ENCODE results near the gene LSM12.
"Not testable (repeated sequence)": the region's sequence is repeated elsewhere in the genome, so short reads cannot be mapped to it uniquely, and the experiment has no call there.

Gene LSM12

GRCh38 chr17:44034688-44035087 lies 31.8 kb downstream of the LSM12 start:
- H3K36me3 ChIP-seq (ENCODE audit: insufficient read depth, low read length), result peaks cover 59% of the 10 kb centered on the region
- H3K9me3 ChIP-seq (ENCODE audit: low read length); H2AFZ ChIP-seq (ENCODE audit: low read depth, low read length): not testable (repeated sequence)

GRCh38 chr17:44033861-44034408 lies 32.5 kb downstream of the LSM12 start:
- H3K4me3 ChIP-seq (ENCODE audit: low read length), result no peak overlapping the region
- H2AFZ ChIP-seq (ENCODE audit: low read depth, low read length), result no peak overlapping the region
- H3K36me3 ChIP-seq (ENCODE audit: insufficient read depth, low read length), result peaks cover 61% of the 10 kb centered on the region
- H3K9me3 ChIP-seq (ENCODE audit: low read length), result no peaks in the 10 kb centered on the region
- H3K4me1 ChIP-seq (ENCODE audit: insufficient read depth, low read length), result no peaks in the 10 kb centered on the region
- H3K27me3 ChIP-seq (ENCODE audit: insufficient read depth, low read length), result no peaks in the 10 kb centered on the region

More at GRCh38 chr17:44034688-44035087, 31.8 kb downstream of the LSM12 start:
- not testable (repeated sequence) for H3K4me3 ChIP-seq (ENCODE audit: low read length); H3K27me3 ChIP-seq (ENCODE audit: insufficient read depth, low read length); H3K4me1 ChIP-seq (ENCODE audit: insufficient read depth, low read length)

- H3K27me3 ChIP-seq (ENCODE audit: insufficient read depth, low read length), result no peaks in the 10 kb centered on the region
- peaks cover 39% of the 10 kb centered on the region for H3K36me3 ChIP-seq (ENCODE audit: insufficient read depth, low read length)
- H3K9me3 ChIP-seq (ENCODE audit: low read length), result no peaks in the 10 kb centered on the region
- H3K4me1 ChIP-seq (ENCODE audit: insufficient read depth, low read length), result no peaks in the 10 kb centered on the region
- no peak overlapping the region for H3K4me3 ChIP-seq (ENCODE audit: low read length)
- H2AFZ ChIP-seq (ENCODE audit: low read depth, low read length), result no peak overlapping the region
Observed at GRCh38 chr17:44030482-44030881, 36.0 kb downstream of the LSM12 start.

GRCh38 chr17:44029736-44030135 lies 36.7 kb downstream of the LSM12 start:
- H3K4me1 ChIP-seq (ENCODE audit: insufficient read depth, low read length), result no peaks in the 10 kb centered on the region
- H2AFZ ChIP-seq (ENCODE audit: low read depth, low read length), result no peak overlapping the region
- no peaks in the 10 kb centered on the region for H3K27me3 ChIP-seq (ENCODE audit: insufficient read depth, low read length)
- no peak overlapping the region for H3K4me3 ChIP-seq (ENCODE audit: low read length)
- H3K36me3 ChIP-seq (ENCODE audit: insufficient read depth, low read length), result peaks cover 42% of the 10 kb centered on the region
- no peaks in the 10 kb centered on the region for H3K9me3 ChIP-seq (ENCODE audit: low read length)

GRCh38 chr17:44024853-44025252 lies 41.6 kb downstream of the LSM12 start:
- no peak overlapping the region for H3K4me3 ChIP-seq (ENCODE audit: low read length)
- no peaks in the 10 kb centered on the region for H3K4me1 ChIP-seq (ENCODE audit: insufficient read depth, low read length)
- no peaks in the 10 kb centered on the region for H3K9me3 ChIP-seq (ENCODE audit: low read length)
- H3K27me3 ChIP-seq (ENCODE audit: insufficient read depth, low read length), result no peaks in the 10 kb centered on the region
- peaks cover 28% of the 10 kb centered on the region for H3K36me3 ChIP-seq (ENCODE audit: insufficient read depth, low read length)
- no peak overlapping the region for H2AFZ ChIP-seq (ENCODE audit: low read depth, low read length)

- H3K27me3 ChIP-seq (ENCODE audit: insufficient read depth, low read length), result no peaks in the 10 kb centered on the region
- H3K36me3 ChIP-seq (ENCODE audit: insufficient read depth, low read length), result peaks cover 25% of the 10 kb centered on the region
- H3K9me3 ChIP-seq (ENCODE audit: low read length), result no peaks in the 10 kb centered on the region
- H3K4me1 ChIP-seq (ENCODE audit: insufficient read depth, low read length), result no peaks in the 10 kb centered on the region
- H3K4me3 ChIP-seq (ENCODE audit: low read length), result no peak overlapping the region
- H2AFZ ChIP-seq (ENCODE audit: low read depth, low read length), result no peak overlapping the region
Observed at GRCh38 chr17:44024271-44024663, 42.2 kb downstream of the LSM12 start.

GRCh38 chr17:44023545-44024270 lies 42.8 kb downstream of the LSM12 start:
- Histone ChIP-seq H3K9me3 (ENCODE audit: low read length) (no peaks in the 10 kb centered on the region), H3K4me3 (ENCODE audit: low read length) (no peak overlapping the region), H3K4me1 (ENCODE audit: insufficient read depth, low read length) (no peaks in the 10 kb centered on the region), H3K36me3 (ENCODE audit: insufficient read depth, low read length) (peaks cover 22% of the 10 kb centered on the region), H3K27me3 (ENCODE audit: insufficient read depth, low read length) (no peaks in the 10 kb centered on the region), H2AFZ (ENCODE audit: low read depth, low read length) (no peak overlapping the region)

GRCh38 chr17:44022246-44022645 lies 44.2 kb downstream of the LSM12 start:
- no peaks in the 10 kb centered on the region for H3K4me1 ChIP-seq (ENCODE audit: insufficient read depth, low read length)
- no peaks in the 10 kb centered on the region for H3K9me3 ChIP-seq (ENCODE audit: low read length)
- H2AFZ ChIP-seq (ENCODE audit: low read depth, low read length), result no peak overlapping the region
- H3K4me3 ChIP-seq (ENCODE audit: low read length), result no peak overlapping the region
- H3K36me3 ChIP-seq (ENCODE audit: insufficient read depth, low read length), result peaks cover 19% of the 10 kb centered on the region
- no peaks in the 10 kb centered on the region for H3K27me3 ChIP-seq (ENCODE audit: insufficient read depth, low read length)

GRCh38 chr17:44021227-44021626 lies 45.2 kb downstream of the LSM12 start:
- not testable (repeated sequence) for H3K4me1 ChIP-seq (ENCODE audit: insufficient read depth, low read length); H3K27me3 ChIP-seq (ENCODE audit: insufficient read depth, low read length); H2AFZ ChIP-seq (ENCODE audit: low read depth, low read length); H3K9me3 ChIP-seq (ENCODE audit: low read length); H3K4me3 ChIP-seq (ENCODE audit: low read length)
- H3K36me3 ChIP-seq (ENCODE audit: insufficient read depth, low read length), result peaks cover 19% of the 10 kb centered on the region

- Histone ChIP-seq H3K4me1 (ENCODE audit: insufficient read depth, low read length) (peaks cover 6% of the 10 kb centered on the region), H3K36me3 (ENCODE audit: insufficient read depth, low read length) (peaks cover 9% of the 10 kb centered on the region), H3K4me3 (ENCODE audit: low read length) (peak within 1 kb of the TSS; percentile 81), H3K27me3 (ENCODE audit: insufficient read depth, low read length) (no peaks in the 10 kb centered on the region), H2AFZ (ENCODE audit: low read depth, low read length) (peak within 1 kb of the TSS; percentile 35), H3K9me3 (ENCODE audit: low read length) (no peaks in the 10 kb centered on the region)
Observed at GRCh38 chr17:44014437-44015172, 51.9 kb downstream of the LSM12 start, which contains the start of gene TMEM101. TMEM101 (minus strand) TSS chr17:44014963; CDS start chr17:44014952, 11 bp downstream.

GRCh38 chr17:44014133-44014436 lies 52.4 kb downstream of the LSM12 start:
- H3K36me3 ChIP-seq (ENCODE audit: insufficient read depth, low read length), result peaks cover 9% of the 10 kb centered on the region
- peaks cover 6% of the 10 kb centered on the region for H3K4me1 ChIP-seq (ENCODE audit: insufficient read depth, low read length)
- H3K4me3 ChIP-seq (ENCODE audit: low read length), result peak overlapping the region; percentile 81
- H3K9me3 ChIP-seq (ENCODE audit: low read length), result no peaks in the 10 kb centered on the region
- H3K27me3 ChIP-seq (ENCODE audit: insufficient read depth, low read length), result no peaks in the 10 kb centered on the region
- peak overlapping the region; percentile 35 for H2AFZ ChIP-seq (ENCODE audit: low read depth, low read length)

GRCh38 chr17:44012874-44013273 lies 53.6 kb downstream of the LSM12 start:
- H3K27me3 ChIP-seq (ENCODE audit: insufficient read depth, low read length), result no peaks in the 10 kb centered on the region

GRCh38 chr17:44012391-44012790 lies 54.1 kb downstream of the LSM12 start:
- no peak overlapping the region for H2AFZ ChIP-seq (ENCODE audit: low read depth, low read length)
- no peaks in the 10 kb centered on the region for H3K9me3 ChIP-seq (ENCODE audit: low read length)
- no peak overlapping the region for H3K4me3 ChIP-seq (ENCODE audit: low read length)
- no peaks in the 10 kb centered on the region for H3K27me3 ChIP-seq (ENCODE audit: insufficient read depth, low read length)
- peaks cover 15% of the 10 kb centered on the region for H3K4me1 ChIP-seq (ENCODE audit: insufficient read depth, low read length)
- peaks cover 9% of the 10 kb centered on the region for H3K36me3 ChIP-seq (ENCODE audit: insufficient read depth, low read length)

More at GRCh38 chr17:44012874-44013273, 53.6 kb downstream of the LSM12 start:
- Histone ChIP-seq H3K4me1 (ENCODE audit: insufficient read depth, low read length) (peaks cover 11% of the 10 kb centered on the region), H2AFZ (ENCODE audit: low read depth, low read length) (no peak overlapping the region), H3K4me3 (ENCODE audit: low read length) (no peak overlapping the region), H3K36me3 (ENCODE audit: insufficient read depth, low read length) (peaks cover 9% of the 10 kb centered on the region), H3K9me3 (ENCODE audit: low read length) (no peaks in the 10 kb centered on the region)

Measured in neuron (in vitro differentiated cells).